HG03342 (cell line): Measurements from ENCODE around the gene TNKS2.
"Not testable (repeated sequence)": the region's sequence is repeated elsewhere in the genome, so short reads cannot be mapped to it uniquely, and the experiment has no call there.

Experiments
- ATAC-seq: cut with Tn5 transposase; IDR thresholded peaks from one replicate; pipeline ENCODE4 v1.9.1; 2021; ENCODE audit warnings: mild to moderate bottlenecking, moderate library complexity; ENCODE audit not compliant: unreplicated experiment

The TNKS2 gene

GRCh38 chr10:91864744-91865143, 66.5 kb downstream of the TNKS2 start:
- ATAC-seq = no peak

GRCh38 chr10:91865562-91866081, 67.4 kb downstream of the TNKS2 start:
- no peak for ATAC-seq

- ATAC-seq = no peak
These were observed 76.9 kb downstream of the TNKS2 start for GRCh38 chr10:91875156-91875555.

GRCh38 chr10:91875779-91876178, 77.6 kb downstream of the TNKS2 start:
- ATAC-seq = no peak

- ATAC-seq = no peak
These were observed 81.4 kb downstream of the TNKS2 start for GRCh38 chr10:91879515-91880170.

GRCh38 chr10:91880310-91880709, 82.1 kb downstream of the TNKS2 start:
- ATAC-seq = no peak

- no peak for ATAC-seq
These were observed 85.6 kb downstream of the TNKS2 start for GRCh38 chr10:91883549-91884444.

- ATAC-seq = no peak
These were observed 86.3 kb downstream of the TNKS2 start for GRCh38 chr10:91884536-91884935.

- ATAC-seq = no peak
These were observed 87.3 kb downstream of the TNKS2 start for GRCh38 chr10:91885362-91886079.

- ATAC-seq = no peak
These were observed 88.7 kb downstream of the TNKS2 start for GRCh38 chr10:91886954-91887271.

GRCh38 chr10:91887272-91888076, 89.2 kb downstream of the TNKS2 start:
- no peak for ATAC-seq

GRCh38 chr10:91891125-91892001, 93.1 kb downstream of the TNKS2 start:
- ATAC-seq = no peak

GRCh38 chr10:91893051-91893450, 94.8 kb downstream of the TNKS2 start:
- no peak for ATAC-seq

- ATAC-seq = not testable (repeated sequence)
These were observed 96.0 kb downstream of the TNKS2 start for GRCh38 chr10:91894261-91894685.

- ATAC-seq = no peak
These were observed 98.1 kb downstream of the TNKS2 start for GRCh38 chr10:91896212-91896756.

- no peak for ATAC-seq
These were observed 99.2 kb downstream of the TNKS2 start for GRCh38 chr10:91897421-91897820.

GRCh38 chr10:91901784-91902677, 103.8 kb downstream of the TNKS2 start:
- no peak for ATAC-seq

- ATAC-seq = no peak
These were observed 108.9 kb downstream of the TNKS2 start for GRCh38 chr10:91907033-91907594.
